SK-N-SH (cell line): ENCODE results near the gene MAST4. TPM values are rescaled to one million over a fixed set of nuclear protein-coding genes. Genes with fewer than 3 reads are reported as not detected.
A peak's percentile ranks its signal among the peaks of the same experiment; 100 is the strongest.

Experiments
- CTCF ChIA-PET: fragments of 300-600, 350-600 bp; formaldehyde crosslinking; extraction: SDS; loops from one replicate; lab custom pipeline; 2021; lab: Yijun Ruan, JAX
- POLR2A ChIA-PET: fragments of 350-600 bp; sonication (Branson Sonifier 250); formaldehyde crosslinking; extraction: SDS; loops from one replicate; lab custom pipeline; 2020; ENCODE audit warnings: antibody characterized with exemption, inconsistent platforms; lab: Yijun Ruan, JAX
- DNase-seq: peaks from one replicate; pipeline ENCODE4 v3.0.0; 2012
- H2AFZ ChIP-seq: fragments of 200-600 bp; sonication (generic); 2 replicates; pipeline ENCODE4 v1.8.1; 2016; ENCODE audit warnings: antibody characterized with exemption, mild to moderate bottlenecking, low read depth
- H3F3A ChIP-seq: fragments of 200-600 bp; sonication (generic); replicated peaks from 2 replicates; pipeline ENCODE3; 2016; ENCODE audit warnings: antibody characterized with exemption, mild to moderate bottlenecking; ENCODE audit not compliant: insufficient read depth
- H3K27ac ChIP-seq, 2 experiments: fragments of 200-500 bp in 1 of 2; fragments of 200-600 bp in 1 of 2; sonication (Bioruptor generic) in 1 of 2; sonication (generic), shearing (Covaris generic) in 1 of 2; 2 replicates each; pipeline versions ENCODE4 v1.5.1 to v1.6.1; 2014 to 2016; ENCODE audit warnings: low read depth in 2 of 2, inconsistent platforms in 1 of 2, low read length in 1 of 2, mild to moderate bottlenecking in 1 of 2, mixed read lengths in 1 of 2
- H3K27me3 ChIP-seq: fragments of 200-600 bp; sonication (generic), shearing (Covaris generic); 2 replicates; pipeline ENCODE4 v1.6.1; 2016; ENCODE audit warnings: mixed run types; ENCODE audit not compliant: insufficient read depth
- H3K36me3 ChIP-seq, 2 experiments: fragments of 200-500 bp in 1 of 2; fragments of 200-600 bp in 1 of 2; sonication (Bioruptor generic) in 1 of 2; sonication (generic) in 1 of 2; replicated peaks in 1 of 2; 2 replicates each; pipeline versions ENCODE3 to v1.5.1; 2014 to 2016; ENCODE audit warnings: low read length in 1 of 2, mild to moderate bottlenecking in 1 of 2; ENCODE audit not compliant: insufficient read depth in 2 of 2, control insufficient read depth in 1 of 2
- H3K4me1 ChIP-seq, 2 experiments: fragments of 200-500 bp in 1 of 2; fragments of 200-600 bp in 1 of 2; sonication (Bioruptor generic) in 1 of 2; sonication (generic), shearing (Covaris generic) in 1 of 2; 2 replicates each; pipeline versions ENCODE4 v1.5.1 to v1.6.1; 2014 to 2016; ENCODE audit warnings: low read depth in 1 of 2, low read length in 1 of 2, mixed run types in 1 of 2; ENCODE audit not compliant: insufficient read depth in 2 of 2, control insufficient read depth in 1 of 2
- H3K4me2 ChIP-seq: fragments of 200-600 bp; sonication (generic), shearing (Covaris generic); 2 replicates; pipeline ENCODE4 v1.6.1; 2017; ENCODE audit warnings: mixed run types
- H3K4me3 ChIP-seq, 2 experiments: fragments of 200-500 bp in 1 of 2; fragments of 200-600 bp in 1 of 2; sonication (Bioruptor generic) in 1 of 2; sonication (generic), shearing (Covaris generic) in 1 of 2; 2 replicates each; pipeline versions ENCODE4 v1.5.1 to v1.8.1; 2014 to 2016; ENCODE audit warnings: low read depth in 2 of 2, inconsistent platforms in 1 of 2, low read length in 1 of 2, mild to moderate bottlenecking in 1 of 2, mixed read lengths in 1 of 2, moderate library complexity in 1 of 2
- H3K79me2 ChIP-seq: fragments of 200-600 bp; sonication (generic); 2 replicates; pipeline ENCODE4 v1.8.1; 2017; ENCODE audit warnings: mild to moderate bottlenecking; ENCODE audit not compliant: insufficient read depth
- H3K9ac ChIP-seq: fragments of 200-600 bp; sonication (generic); 2 replicates; pipeline ENCODE4 v1.6.1; 2017; ENCODE audit warnings: mixed run types
- H3K9me2 ChIP-seq: fragments of 200-600 bp; sonication (generic); 2 replicates; pipeline ENCODE4 v1.6.1; 2017; ENCODE audit warnings: mixed run types
- H3K9me3 ChIP-seq: fragments of 200-600 bp; sonication (generic); 2 replicates; pipeline ENCODE4 v1.6.1; 2017; ENCODE audit warnings: mixed run types, mild to moderate bottlenecking, moderate library complexity
- H4K20me1 ChIP-seq: fragments of 200-600 bp; sonication (generic); 2 replicates; pipeline ENCODE4 v1.6.1; 2017; ENCODE audit warnings: mild to moderate bottlenecking, mixed run types; ENCODE audit not compliant: insufficient read depth
- ELF1 ChIP-seq: IDR thresholded peaks from 2 replicates; pipeline ENCODE4 v1.4.0; 2012
- FOXJ3 ChIP-seq: sonication (generic); formaldehyde crosslinking; IDR thresholded peaks from 2 replicates; pipeline ENCODE4 v1.5.1; 2020; ENCODE audit warnings: mild to moderate bottlenecking, missing genetic modification reagents
- GABPA ChIP-seq: IDR thresholded peaks from 2 replicates; pipeline ENCODE4 v1.4.0; 2012; ENCODE audit warnings: low read depth, mild to moderate bottlenecking
- GATA2 ChIP-seq: sonication (generic); formaldehyde crosslinking; IDR thresholded peaks from 2 replicates; pipeline ENCODE4 v1.5.0; 2020; ENCODE audit warnings: mild to moderate bottlenecking, missing genetic modification reagents
- JUND ChIP-seq: IDR thresholded peaks from 2 replicates; pipeline ENCODE4 v1.4.0; 2012
- MEF2A ChIP-seq: IDR thresholded peaks from 2 replicates; pipeline ENCODE4 v1.4.0; 2012; ENCODE audit warnings: low read depth, borderline replicate concordance
- NFIC ChIP-seq: IDR thresholded peaks from 2 replicates; pipeline ENCODE4 v1.4.0; 2012; ENCODE audit warnings: borderline replicate concordance
- POLR2AphosphoS5 ChIP-seq: IDR thresholded peaks from 2 replicates; pipeline ENCODE4 v1.6.1; 2012; ENCODE audit warnings: low read depth, low read length
- RCOR1 ChIP-seq: fragments of 150-350 bp; IDR thresholded peaks from 2 replicates; pipeline ENCODE4 v1.6.1; 2017; ENCODE audit warnings: antibody characterized with exemption, low read length
- RXRA ChIP-seq: IDR thresholded peaks from 2 replicates; pipeline ENCODE4 v1.4.0; 2012; ENCODE audit warnings: low read depth, mild to moderate bottlenecking, borderline replicate concordance
- SIN3A ChIP-seq: IDR thresholded peaks from 2 replicates; pipeline ENCODE4 v1.6.1; 2012; ENCODE audit warnings: low read depth, mild to moderate bottlenecking, low read length, moderate library complexity, borderline replicate concordance
- TCF12 ChIP-seq: IDR thresholded peaks from 2 replicates; pipeline ENCODE4 v1.4.0; 2012
- YY1 ChIP-seq: IDR thresholded peaks from 2 replicates; pipeline ENCODE4 v1.4.0; 2012; ENCODE audit warnings: low read depth, mild to moderate bottlenecking
- WGBS: methylation state at CpG from one replicate; pipeline ENCODE4 v1.1.6; 2017; ENCODE audit warnings: low lambda C conversion rate; 5-methylcytosine and 5-hydroxymethylcytosine counted together
- polyA plus RNA-seq, 3 experiments: library from polyadenylated mRNA; depleted of rRNA; stranded (reverse); fragments of >200 nt; gene quantifications; 2 replicates each; pipeline ENCODE4 v1.2.3, GENCODE V29; 2012
- TF ChIP-seq, protein P1 (sequence below): fragments of 200-600 bp; sonication (generic); IDR thresholded peaks from 2 replicates; pipeline ENCODE4 v1.6.1; 2017; ENCODE audit warnings: antibody characterized with exemption, mild to moderate bottlenecking, moderate library complexity
- TF ChIP-seq, protein P2 (sequence below): IDR thresholded peaks from 2 replicates; pipeline ENCODE4; 2012
- TF ChIP-seq, protein P3 (sequence below): fragments of 150-350 bp; IDR thresholded peaks from 2 replicates; pipeline ENCODE4 v1.6.1; 2017; ENCODE audit warnings: antibody characterized with exemption, low read length, low read depth, borderline replicate concordance

MAST4 gene
- polyA plus RNA-seq, 1 of the 3 experiments (the other 2 are of a cell fraction): 2.2 TPM

DNA sequence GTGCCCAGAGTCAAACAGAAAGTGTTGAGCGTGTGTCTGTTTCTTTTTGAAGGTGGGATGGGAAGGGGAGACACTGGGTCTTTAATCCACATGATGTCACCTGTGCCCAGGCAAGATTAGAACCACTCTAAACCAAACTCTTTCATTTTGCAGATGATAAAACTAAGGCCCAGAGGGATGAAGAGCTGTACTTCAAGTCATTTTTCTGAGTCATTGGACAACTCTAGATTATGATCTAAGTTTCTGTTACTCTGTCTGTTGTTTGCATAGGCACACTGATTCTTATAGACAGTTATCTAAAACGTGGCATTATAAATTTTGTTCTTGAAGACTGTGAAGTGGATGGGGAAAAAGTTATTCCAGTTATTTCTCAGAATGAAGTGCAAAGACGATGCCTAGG lies 48.8 kb downstream of the MAST4 start:
- no peaks in the 10 kb centered on the region for H3K9me3 ChIP-seq
- H3K4me3 ChIP-seq: no peak overlapping the region
- WGBS: 30% methylated on average over 3 of the region's 3 CpGs
- no peak overlapping the region for H2AFZ ChIP-seq
- TF ChIP-seq RCOR1: no peak
- TF ChIP-seq NFIC: no peak
- TF ChIP-seq, protein P1, sequence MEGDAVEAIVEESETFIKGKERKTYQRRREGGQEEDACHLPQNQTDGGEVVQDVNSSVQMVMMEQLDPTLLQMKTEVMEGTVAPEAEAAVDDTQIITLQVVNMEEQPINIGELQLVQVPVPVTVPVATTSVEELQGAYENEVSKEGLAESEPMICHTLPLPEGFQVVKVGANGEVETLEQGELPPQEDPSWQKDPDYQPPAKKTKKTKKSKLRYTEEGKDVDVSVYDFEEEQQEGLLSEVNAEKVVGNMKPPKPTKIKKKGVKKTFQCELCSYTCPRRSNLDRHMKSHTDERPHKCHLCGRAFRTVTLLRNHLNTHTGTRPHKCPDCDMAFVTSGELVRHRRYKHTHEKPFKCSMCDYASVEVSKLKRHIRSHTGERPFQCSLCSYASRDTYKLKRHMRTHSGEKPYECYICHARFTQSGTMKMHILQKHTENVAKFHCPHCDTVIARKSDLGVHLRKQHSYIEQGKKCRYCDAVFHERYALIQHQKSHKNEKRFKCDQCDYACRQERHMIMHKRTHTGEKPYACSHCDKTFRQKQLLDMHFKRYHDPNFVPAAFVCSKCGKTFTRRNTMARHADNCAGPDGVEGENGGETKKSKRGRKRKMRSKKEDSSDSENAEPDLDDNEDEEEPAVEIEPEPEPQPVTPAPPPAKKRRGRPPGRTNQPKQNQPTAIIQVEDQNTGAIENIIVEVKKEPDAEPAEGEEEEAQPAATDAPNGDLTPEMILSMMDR: no peak
- no peak overlapping the region for H3K9ac ChIP-seq
- no peak overlapping the region for H3K27ac ChIP-seq
- no peak for DNase-seq
- ChIA-PET CTCF (no interaction called here), POLR2A (no interaction called here)
- no peaks in the 10 kb centered on the region for H3K79me2 ChIP-seq
- H3K4me1 ChIP-seq: no peaks in the 10 kb centered on the region; a peak in 1 of 4 replicates
- H3F3A ChIP-seq: no peaks in the 10 kb centered on the region
- no peak overlapping the region for H3K4me2 ChIP-seq
- no peaks in the 10 kb centered on the region for H3K36me3 ChIP-seq
- no peaks in the 10 kb centered on the region for H4K20me1 ChIP-seq
- H3K9me2 ChIP-seq: no peaks in the 10 kb centered on the region
- H3K27me3 ChIP-seq: no peaks in the 10 kb centered on the region

DNA sequence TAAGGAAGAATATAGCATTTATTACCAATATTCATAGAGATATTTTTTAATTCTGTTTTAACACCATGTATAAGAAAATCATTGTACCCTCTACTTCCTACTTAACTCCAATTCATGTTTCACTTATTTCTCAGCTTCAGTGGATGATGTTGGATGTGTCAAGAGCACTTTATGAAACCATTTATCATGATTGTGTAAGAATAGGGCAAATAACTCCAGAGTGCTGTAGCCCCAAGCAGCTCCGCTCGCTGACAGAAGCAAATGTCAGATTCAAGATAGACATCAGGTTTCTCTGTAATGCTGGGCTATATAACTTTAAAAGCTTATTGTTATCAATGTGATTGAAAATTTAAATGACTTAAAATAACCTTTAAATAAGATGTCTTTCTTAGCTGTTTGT lies 50.4 kb downstream of the MAST4 start:
- Histone ChIP-seq H3K9me3 (no peaks in the 10 kb centered on the region), H2AFZ (no peak overlapping the region), H3K9me2 (no peaks in the 10 kb centered on the region), H3K27me3 (no peaks in the 10 kb centered on the region), H3K36me3 (no peaks in the 10 kb centered on the region)
- ChIA-PET POLR2A (no interaction called here), CTCF (interaction anchor here (2.4 kb wide), 1 partner anchor 10 kb away, joined by 8 read pairs; no protein-coding TSS in a partner anchor)
- TF ChIP-seq FOXJ3 (CRISPR knock-in tag) (no peak), GATA2 (CRISPR knock-in tag) (peak; percentile 39; the same call in 1 of the 2 replicates)
- TF ChIP-seq, protein P2, sequence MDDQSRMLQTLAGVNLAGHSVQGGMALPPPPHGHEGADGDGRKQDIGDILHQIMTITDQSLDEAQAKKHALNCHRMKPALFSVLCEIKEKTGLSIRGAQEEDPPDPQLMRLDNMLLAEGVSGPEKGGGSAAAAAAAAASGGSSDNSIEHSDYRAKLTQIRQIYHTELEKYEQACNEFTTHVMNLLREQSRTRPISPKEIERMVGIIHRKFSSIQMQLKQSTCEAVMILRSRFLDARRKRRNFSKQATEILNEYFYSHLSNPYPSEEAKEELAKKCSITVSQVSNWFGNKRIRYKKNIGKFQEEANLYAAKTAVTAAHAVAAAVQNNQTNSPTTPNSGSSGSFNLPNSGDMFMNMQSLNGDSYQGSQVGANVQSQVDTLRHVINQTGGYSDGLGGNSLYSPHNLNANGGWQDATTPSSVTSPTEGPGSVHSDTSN: no peak
- TF ChIP-seq, all 33 proteins: peak for 1
- Histone ChIP-seq H3K79me2 (no peaks in the 10 kb centered on the region), H3K9ac (no peak overlapping the region), H3K27ac (no peak overlapping the region), H4K20me1 (no peaks in the 10 kb centered on the region), H3K4me3 (no peak overlapping the region), H3K4me1 (no peaks in the 10 kb centered on the region; a peak in 1 of 4 replicates), H3K4me2 (no peak overlapping the region), H3F3A (no peaks in the 10 kb centered on the region)
- 46% methylated on average over 2 of the region's 2 CpGs for WGBS
- DNase-seq: peak; percentile 28

DNA sequence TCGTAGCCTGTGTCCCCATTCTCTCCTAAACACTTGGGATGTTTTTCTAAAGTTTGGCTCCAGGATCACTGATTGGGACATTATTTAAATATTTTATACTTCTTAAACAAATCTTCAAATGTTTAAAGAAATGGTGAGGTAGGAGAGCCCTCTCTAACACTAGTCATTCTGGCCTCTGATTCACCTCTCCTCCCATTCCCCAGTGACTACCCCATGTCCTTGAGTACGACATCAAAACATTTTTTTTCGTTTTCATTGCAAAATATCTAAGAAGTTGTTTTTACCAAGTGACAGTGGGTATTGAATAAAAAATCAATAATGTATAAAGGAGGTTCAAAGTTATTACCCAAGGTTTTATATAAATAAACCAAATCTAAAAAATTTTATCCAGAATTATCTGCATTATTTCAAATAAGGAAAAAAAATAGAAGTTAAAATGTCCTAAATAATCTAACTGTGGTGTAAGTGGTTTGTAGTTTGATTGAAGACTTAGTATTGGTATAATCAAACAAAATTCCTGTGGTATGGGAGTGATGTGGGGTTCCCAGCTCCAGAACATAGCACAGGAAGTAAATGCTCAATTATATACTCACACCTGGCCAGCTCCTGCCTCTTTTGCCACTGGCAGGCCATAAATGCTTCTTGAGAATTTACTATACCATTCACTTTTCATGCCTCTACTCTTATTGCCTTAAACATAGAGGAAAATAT lies 51.1 kb downstream of the MAST4 start:
- ChIA-PET CTCF (interaction anchor here (2.4 kb wide), 1 partner anchor 10 kb away, joined by 8 read pairs; no protein-coding TSS in a partner anchor), POLR2A (no interaction called here)
- H3K4me1 ChIP-seq: no peaks in the 10 kb centered on the region; a peak in 1 of 4 replicates
- H3K9me3 ChIP-seq: no peaks in the 10 kb centered on the region
- no peak overlapping the region for H3K27ac ChIP-seq
- no peak for DNase-seq
- H3K36me3 ChIP-seq: no peaks in the 10 kb centered on the region
- WGBS: 22% methylated on average over 3 of the region's 3 CpGs
- H4K20me1 ChIP-seq: no peaks in the 10 kb centered on the region
- no peak overlapping the region for H2AFZ ChIP-seq
- no peaks in the 10 kb centered on the region for H3K27me3 ChIP-seq
- no peak overlapping the region for H3K4me2 ChIP-seq
- H3K9me2 ChIP-seq: no peaks in the 10 kb centered on the region
- H3K4me3 ChIP-seq: no peak overlapping the region
- H3K9ac ChIP-seq: no peak overlapping the region
- no peaks in the 10 kb centered on the region for H3F3A ChIP-seq
- no peaks in the 10 kb centered on the region for H3K79me2 ChIP-seq
- TF ChIP-seq YY1: no peak
- TF ChIP-seq RXRA: no peak
- no peak for TF ChIP-seq RCOR1
- TF ChIP-seq TCF12: no peak
- no peak for TF ChIP-seq GATA2 (CRISPR knock-in tag)
- TF ChIP-seq MEF2A: no peak
- TF ChIP-seq SIN3A: no peak
- no peak for TF ChIP-seq ELF1
- TF ChIP-seq JUND: no peak
- TF ChIP-seq, protein P3, sequence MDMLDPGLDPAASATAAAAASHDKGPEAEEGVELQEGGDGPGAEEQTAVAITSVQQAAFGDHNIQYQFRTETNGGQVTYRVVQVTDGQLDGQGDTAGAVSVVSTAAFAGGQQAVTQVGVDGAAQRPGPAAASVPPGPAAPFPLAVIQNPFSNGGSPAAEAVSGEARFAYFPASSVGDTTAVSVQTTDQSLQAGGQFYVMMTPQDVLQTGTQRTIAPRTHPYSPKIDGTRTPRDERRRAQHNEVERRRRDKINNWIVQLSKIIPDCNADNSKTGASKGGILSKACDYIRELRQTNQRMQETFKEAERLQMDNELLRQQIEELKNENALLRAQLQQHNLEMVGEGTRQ: no peak
- TF ChIP-seq, protein P1: no peak
- TF ChIP-seq GABPA: no peak
- no peak for TF ChIP-seq POLR2AphosphoS5
